Ectodermal cell (in vitro differentiated cells): Measurements from ENCODE around the gene ENDOG.

Experiments used
- H3K27ac ChIP-seq: 2 replicates; pipeline ENCODE4 v1.7.0; 2013; ENCODE audit warnings: mild to moderate bottlenecking, low read depth, low read length; ENCODE audit not compliant: insufficient read depth, poor library complexity, severe bottlenecking
- H3K27me3 ChIP-seq: 2 replicates; pipeline ENCODE4 v1.7.0; 2013; ENCODE audit warnings: mild to moderate bottlenecking, low read length; ENCODE audit not compliant: insufficient read depth, control insufficient read depth, poor library complexity, severe bottlenecking
- H3K36me3 ChIP-seq: one replicate; pipeline ENCODE4 v1.7.0; 2013; ENCODE audit warnings: low read length; ENCODE audit not compliant: control insufficient read depth, insufficient read depth
- H3K4me1 ChIP-seq: one replicate; pipeline ENCODE4 v1.7.0; 2013; ENCODE audit warnings: low read length; ENCODE audit not compliant: control insufficient read depth, insufficient read depth
- H3K4me3 ChIP-seq: 2 replicates; pipeline ENCODE4 v1.7.0; 2013; ENCODE audit warnings: low read depth, low read length, control low read depth; ENCODE audit not compliant: insufficient read depth
- H3K9me3 ChIP-seq: 2 replicates; pipeline ENCODE4 v1.7.0; 2013; ENCODE audit warnings: mild to moderate bottlenecking, low read length, moderate library complexity; ENCODE audit not compliant: control insufficient read depth
- WGBS, 2 experiments: methylation state at CpG; one replicate each; pipeline ENCODE4 v1.1.7; 2013; ENCODE audit warnings: missing lambda C conversion rate in 2 of 2; 5-methylcytosine and 5-hydroxymethylcytosine counted together

Gene ENDOG

GRCh38 chr9:128800061-128800460 is 18.2 kb upstream of the ENDOG start:
- 92 to 96% methylated on average over 7 of the region's 7 CpGs for WGBS, 2 experiments
- no peaks in the 10 kb centered on the region for H3K9me3 ChIP-seq
- no peaks in the 10 kb centered on the region for H3K27me3 ChIP-seq
- peaks cover 11% of the 10 kb centered on the region for H3K36me3 ChIP-seq
- no peaks in the 10 kb centered on the region for H3K4me1 ChIP-seq
- no peak overlapping the region for H3K27ac ChIP-seq
- H3K4me3 ChIP-seq = no peak overlapping the region

GRCh38 chr9:128802482-128802881 is 15.8 kb upstream of the ENDOG start:
- H3K27ac ChIP-seq = no peak overlapping the region
- no peaks in the 10 kb centered on the region for H3K27me3 ChIP-seq
- H3K4me3 ChIP-seq = no peak overlapping the region
- H3K9me3 ChIP-seq = no peaks in the 10 kb centered on the region
- WGBS, 2 experiments = 89 to 95% methylated on average over 4 of the region's 4 CpGs
- no peaks in the 10 kb centered on the region for H3K4me1 ChIP-seq
- H3K36me3 ChIP-seq = peaks cover 21% of the 10 kb centered on the region

GRCh38 chr9:128805661-128806060 is 12.6 kb upstream of the ENDOG start:
- no peaks in the 10 kb centered on the region for H3K27me3 ChIP-seq
- H3K4me3 ChIP-seq = no peak overlapping the region
- no peaks in the 10 kb centered on the region for H3K9me3 ChIP-seq
- H3K36me3 ChIP-seq = peaks cover 19% of the 10 kb centered on the region
- H3K27ac ChIP-seq = no peak overlapping the region
- WGBS, 2 experiments = 91 to 93% methylated on average over 14 of the region's 14 CpGs
- H3K4me1 ChIP-seq = no peaks in the 10 kb centered on the region

- 87 to 88% methylated on average over 14 of the region's 14 CpGs for WGBS, 2 experiments
- Histone ChIP-seq H3K27me3 (no peaks in the 10 kb centered on the region), H3K9me3 (no peaks in the 10 kb centered on the region), H3K4me3 (no peak overlapping the region), H3K4me1 (no peaks in the 10 kb centered on the region), H3K36me3 (peaks cover 19% of the 10 kb centered on the region), H3K27ac (no peak overlapping the region)
Observed at GRCh38 chr9:128807827-128808226, 10.5 kb upstream of the ENDOG start.

GRCh38 chr9:128808543-128808942 is 9.8 kb upstream of the ENDOG start:
- 95 to 97% methylated on average over 3 of the region's 3 CpGs for WGBS, 2 experiments
- Histone ChIP-seq H3K9me3 (no peaks in the 10 kb centered on the region), H3K4me3 (no peak overlapping the region), H3K4me1 (no peaks in the 10 kb centered on the region), H3K27me3 (no peaks in the 10 kb centered on the region), H3K27ac (no peak overlapping the region), H3K36me3 (peaks cover 19% of the 10 kb centered on the region)

GRCh38 chr9:128809036-128809599 is 9.2 kb upstream of the ENDOG start:
- H3K4me3 ChIP-seq = no peak overlapping the region
- H3K36me3 ChIP-seq = peaks cover 19% of the 10 kb centered on the region
- no peak overlapping the region for H3K27ac ChIP-seq
- H3K4me1 ChIP-seq = no peaks in the 10 kb centered on the region
- H3K9me3 ChIP-seq = no peaks in the 10 kb centered on the region
- H3K27me3 ChIP-seq = no peaks in the 10 kb centered on the region
- WGBS, 2 experiments = 93 to 94% methylated on average over 12 of the region's 12 CpGs

GRCh38 chr9:128809831-128810230 is 8.5 kb upstream of the ENDOG start:
- Histone ChIP-seq H3K36me3 (peaks cover 19% of the 10 kb centered on the region), H3K4me1 (no peaks in the 10 kb centered on the region), H3K27ac (no peak overlapping the region), H3K9me3 (no peaks in the 10 kb centered on the region), H3K4me3 (no peak overlapping the region), H3K27me3 (no peaks in the 10 kb centered on the region)
- WGBS, 2 experiments = 84 to 94% methylated on average over 2 of the region's 2 CpGs

- 82% methylated on average over 5 of the region's 5 CpGs for WGBS, 2 experiments
- Histone ChIP-seq H3K27me3 (no peaks in the 10 kb centered on the region), H3K4me1 (no peaks in the 10 kb centered on the region), H3K9me3 (no peaks in the 10 kb centered on the region), H3K4me3 (no peak overlapping the region), H3K27ac (no peak overlapping the region), H3K36me3 (peaks cover 12% of the 10 kb centered on the region)
Observed at GRCh38 chr9:128810873-128811272, 7.4 kb upstream of the ENDOG start.

- Histone ChIP-seq H3K27me3 (peaks cover 5% of the 10 kb centered on the region), H3K9me3 (no peaks in the 10 kb centered on the region), H3K36me3 (peaks cover 3% of the 10 kb centered on the region), H3K4me3 (peak overlapping the region; percentile 59), H3K27ac (no peak overlapping the region), H3K4me1 (peaks cover 7% of the 10 kb centered on the region)
- WGBS, 2 experiments = 7 to 11% methylated on average over 86 to 90 of the region's 90 CpGs
Observed at GRCh38 chr9:128818839-128819715, 777 bp downstream of the ENDOG start.

- peak overlapping the region; percentile 1 for H3K4me3 ChIP-seq
- H3K27ac ChIP-seq = no peak overlapping the region
- H3K27me3 ChIP-seq = peaks cover 5% of the 10 kb centered on the region
- no peaks in the 10 kb centered on the region for H3K9me3 ChIP-seq
- 78 to 80% methylated on average over 18 of the region's 18 CpGs for WGBS, 2 experiments
- peaks cover 7% of the 10 kb centered on the region for H3K4me1 ChIP-seq
- H3K36me3 ChIP-seq = peaks cover 11% of the 10 kb centered on the region
Observed at GRCh38 chr9:128819716-128820664, 1.7 kb downstream of the ENDOG start.
